Activated T-helper 1 cell treated with anti-CD3 and anti-CD28 coated beads, Interleukin-12 subunit alpha, Interleukin-12 subunit beta, Interleukin-2, Interleukin-4 antibody, amounts not matched to agents 30 ng/mL and 10 ng/mL and 1 ng/mL, durations not matched to agents 14 hours and 24 hours and 36 hours (primary cell): ENCODE results near the gene CRYGN. TPM values are rescaled to one million over a fixed set of nuclear protein-coding genes. Genes with fewer than 3 reads are reported as not detected.

ENCODE experiments used
- DNase-seq: peaks from one replicate; pipeline ENCODE4 v3.0.0; 2021; ENCODE audit warnings: low spot score
- H3K27ac Mint-ChIP-seq: one replicate; pipeline ENCODE4 v1.8.0; 2021; ENCODE audit warnings: mild to moderate bottlenecking, mixed read lengths
- H3K27me3 Mint-ChIP-seq: one replicate; pipeline ENCODE4 v1.8.0; 2022; ENCODE audit warnings: mild to moderate bottlenecking, moderate library complexity, mixed read lengths; ENCODE audit not compliant: insufficient read depth
- H3K36me3 Mint-ChIP-seq: one replicate; pipeline ENCODE4 v1.8.0; 2021; ENCODE audit warnings: low read depth, mixed read lengths
- H3K4me1 Mint-ChIP-seq: one replicate; pipeline ENCODE4 v1.8.0; 2021; ENCODE audit warnings: low read depth, mixed read lengths
- H3K4me3 Mint-ChIP-seq: one replicate; pipeline ENCODE4 v1.8.0; 2021; ENCODE audit warnings: mild to moderate bottlenecking, moderate library complexity, mixed read lengths
- H3K9me3 Mint-ChIP-seq: one replicate; pipeline ENCODE4 v1.8.0; 2021; ENCODE audit warnings: mixed read lengths
- intact Hi-C: fragments of 100-400 bp; cut with micrococcal nuclease; formaldehyde crosslinking; loops from one replicate; pipeline ENCODE4 v1.15.1; 2024
- total RNA-seq: library from RNA; stranded (reverse); gene quantifications from 2 replicates; pipeline ENCODE4 v1.2.3, GENCODE V29; 2022

The CRYGN gene, protein sequence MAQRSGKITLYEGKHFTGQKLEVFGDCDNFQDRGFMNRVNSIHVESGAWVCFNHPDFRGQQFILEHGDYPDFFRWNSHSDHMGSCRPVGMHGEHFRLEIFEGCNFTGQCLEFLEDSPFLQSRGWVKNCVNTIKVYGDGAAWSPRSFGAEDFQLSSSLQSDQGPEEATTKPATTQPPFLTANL
- 0.22 TPM in 1 of 2 replicates, not detected in the other for total RNA-seq

DNA sequence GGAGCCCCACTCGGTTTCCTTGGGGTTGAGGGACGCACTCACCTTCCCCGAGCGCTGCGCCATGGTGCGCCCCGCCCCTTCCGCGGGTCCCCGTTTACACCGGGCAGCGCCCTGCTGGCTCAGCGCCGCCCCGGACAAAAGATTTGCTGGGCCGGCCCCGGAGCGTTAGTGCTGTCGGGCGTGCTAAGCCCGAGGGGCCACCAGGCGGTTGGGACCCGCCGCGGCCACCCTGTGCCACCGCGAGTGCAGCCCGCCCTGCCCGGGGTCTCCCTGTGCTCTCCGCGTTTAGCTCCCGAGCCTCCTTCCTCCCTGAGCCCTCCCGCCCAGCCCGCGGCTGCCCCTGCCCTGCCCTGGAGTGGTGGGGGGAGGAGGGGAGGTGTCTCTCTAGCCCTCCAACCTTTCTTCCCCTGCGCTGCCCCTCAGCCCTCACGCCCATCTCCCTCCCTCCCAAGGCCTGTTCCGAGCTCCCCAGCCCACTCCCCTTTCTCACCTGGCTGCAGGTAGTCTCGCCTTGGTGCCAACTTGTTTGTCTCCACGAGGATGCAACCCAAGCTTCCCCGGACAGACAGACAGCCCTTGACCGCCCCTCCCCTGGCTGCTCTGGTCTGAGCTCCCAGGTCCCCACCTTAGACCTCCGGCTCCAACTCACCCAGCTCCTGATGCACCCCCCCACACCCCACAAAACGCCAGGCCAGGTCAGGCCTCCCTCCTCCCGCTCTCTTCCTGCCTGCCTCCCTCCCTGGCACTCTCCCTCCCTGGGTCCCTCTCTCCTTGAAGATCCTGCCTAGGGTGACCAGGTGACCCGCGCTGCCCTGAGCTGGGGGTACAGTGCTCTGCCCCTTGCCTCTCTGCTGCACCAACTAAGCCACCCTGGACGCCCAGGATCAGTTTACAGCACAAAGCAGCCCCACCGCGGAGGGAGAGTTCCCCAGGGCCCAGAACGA is at the start of gene CRYGN:
CRYGN (minus strand) TSS at position 287 of the 944 bp plus-strand sequence; CDS start at position 63, 224 bp downstream.
- Mint-ChIP-seq H3K27me3 (peaks cover 47% of the 10 kb centered on the region), H3K27ac (no peak within 1 kb of the TSS), H3K9me3 (no peaks in the 10 kb centered on the region), H3K36me3 (no peaks in the 10 kb centered on the region), H3K4me3 (no peak within 1 kb of the TSS), H3K4me1 (peaks cover 11% of the 10 kb centered on the region)
- DNase-seq, result no peak
- intact Hi-C loops, result no loop called here

DNA sequence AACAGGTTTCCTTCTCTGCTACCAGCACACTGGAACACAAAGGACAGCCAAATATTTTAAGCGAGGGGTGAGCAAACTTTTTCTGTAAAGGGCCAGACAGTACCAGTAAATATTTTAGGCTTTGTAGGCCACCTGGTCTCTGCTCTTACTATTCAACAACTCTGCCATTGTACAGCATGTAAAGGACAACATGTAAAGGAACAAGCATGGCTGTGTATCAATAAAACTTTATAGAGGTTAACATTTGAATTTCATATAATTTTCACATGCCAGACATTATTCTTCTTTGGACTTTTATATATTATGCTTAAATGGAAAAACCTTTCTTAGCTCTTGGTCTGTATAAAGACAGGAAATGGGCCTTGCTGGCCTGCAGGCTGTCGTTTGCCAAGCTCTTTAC is 49.6 kb upstream of the CRYGN start:
- no peak for DNase-seq
- Mint-ChIP-seq H3K36me3 (peaks cover 38% of the 10 kb centered on the region), H3K27ac (no peak overlapping the region), H3K4me3 (no peak overlapping the region), H3K9me3 (no peaks in the 10 kb centered on the region), H3K27me3 (no peaks in the 10 kb centered on the region), H3K4me1 (peaks cover 21% of the 10 kb centered on the region)
- intact Hi-C loops, result no loop called here

DNA sequence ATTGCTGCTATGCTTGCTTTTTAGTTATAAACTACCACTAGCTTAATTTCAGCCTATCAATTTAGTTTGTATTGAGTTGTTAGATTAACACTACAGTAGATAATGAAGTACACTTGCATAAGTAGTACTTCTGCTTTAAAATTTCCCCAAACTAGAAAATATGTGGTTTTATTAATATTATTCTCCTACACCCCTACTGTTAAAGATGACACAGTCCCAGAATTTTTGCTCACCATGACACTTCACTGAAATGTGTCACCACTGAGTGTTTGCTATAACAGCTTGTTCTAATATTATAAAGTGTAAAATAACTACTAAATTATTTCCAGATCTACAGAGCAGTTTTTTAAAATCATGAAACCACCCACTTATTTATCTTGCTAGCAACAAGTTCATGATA is 48.2 kb upstream of the CRYGN start:
- Mint-ChIP-seq H3K27ac (no peak overlapping the region), H3K27me3 (no peaks in the 10 kb centered on the region), H3K9me3 (no peaks in the 10 kb centered on the region), H3K4me1 (peaks cover 14% of the 10 kb centered on the region), H3K36me3 (peaks cover 45% of the 10 kb centered on the region), H3K4me3 (no peak overlapping the region)
- intact Hi-C loops, result no loop called here
- DNase-seq, result no peak

DNA sequence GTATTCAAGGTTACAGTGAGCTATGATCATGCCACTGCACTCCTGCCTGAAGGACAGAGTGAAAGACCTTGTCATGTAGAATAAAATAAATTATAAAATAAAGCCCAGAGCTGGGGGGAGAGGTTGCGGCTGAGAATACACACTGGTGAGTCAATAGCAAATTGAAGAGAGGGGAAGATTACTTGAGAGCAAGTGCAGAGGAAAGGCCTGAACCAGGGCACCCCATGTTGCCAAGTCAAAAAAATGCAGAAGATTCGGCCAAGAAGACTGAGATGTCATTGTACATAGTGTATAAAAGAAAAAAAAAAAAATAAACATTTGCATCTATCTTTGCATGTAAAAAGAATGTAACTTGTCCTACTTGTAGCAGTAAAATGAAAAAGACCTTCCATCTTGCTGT is 47.3 kb upstream of the CRYGN start:
- Mint-ChIP-seq H3K4me1 (peaks cover 22% of the 10 kb centered on the region), H3K4me3 (no peak overlapping the region), H3K9me3 (no peaks in the 10 kb centered on the region), H3K27ac (no peak overlapping the region), H3K27me3 (no peaks in the 10 kb centered on the region), H3K36me3 (peaks cover 52% of the 10 kb centered on the region)
- no peak for DNase-seq
- intact Hi-C loops, result no loop called here

DNA sequence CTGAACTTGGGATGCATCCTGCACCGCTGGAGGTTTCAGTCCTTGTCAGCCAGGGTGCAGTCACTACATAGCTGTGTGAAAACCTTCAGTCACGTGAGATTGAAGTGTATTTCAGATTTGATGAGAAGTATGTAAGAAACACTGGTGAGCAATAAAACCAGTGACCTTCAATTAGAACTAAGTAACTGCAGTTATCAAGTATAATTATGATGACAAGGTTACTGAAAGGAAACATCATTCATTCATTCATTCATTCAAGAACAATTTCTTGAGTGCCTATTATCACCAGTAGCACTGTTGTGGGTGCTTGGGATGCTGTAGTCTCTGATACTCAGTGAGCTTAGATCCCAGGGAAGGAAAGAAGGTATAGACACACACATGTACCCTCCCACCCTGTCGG is 46.1 kb upstream of the CRYGN start:
- H3K4me3 Mint-ChIP-seq, result no peak overlapping the region
- intact Hi-C loops, result no loop called here
- no peak for DNase-seq
- H3K9me3 Mint-ChIP-seq, result no peaks in the 10 kb centered on the region
- H3K4me1 Mint-ChIP-seq, result peaks cover 32% of the 10 kb centered on the region
- H3K27ac Mint-ChIP-seq, result no peak overlapping the region
- peaks cover 53% of the 10 kb centered on the region for H3K36me3 Mint-ChIP-seq
- no peaks in the 10 kb centered on the region for H3K27me3 Mint-ChIP-seq

DNA sequence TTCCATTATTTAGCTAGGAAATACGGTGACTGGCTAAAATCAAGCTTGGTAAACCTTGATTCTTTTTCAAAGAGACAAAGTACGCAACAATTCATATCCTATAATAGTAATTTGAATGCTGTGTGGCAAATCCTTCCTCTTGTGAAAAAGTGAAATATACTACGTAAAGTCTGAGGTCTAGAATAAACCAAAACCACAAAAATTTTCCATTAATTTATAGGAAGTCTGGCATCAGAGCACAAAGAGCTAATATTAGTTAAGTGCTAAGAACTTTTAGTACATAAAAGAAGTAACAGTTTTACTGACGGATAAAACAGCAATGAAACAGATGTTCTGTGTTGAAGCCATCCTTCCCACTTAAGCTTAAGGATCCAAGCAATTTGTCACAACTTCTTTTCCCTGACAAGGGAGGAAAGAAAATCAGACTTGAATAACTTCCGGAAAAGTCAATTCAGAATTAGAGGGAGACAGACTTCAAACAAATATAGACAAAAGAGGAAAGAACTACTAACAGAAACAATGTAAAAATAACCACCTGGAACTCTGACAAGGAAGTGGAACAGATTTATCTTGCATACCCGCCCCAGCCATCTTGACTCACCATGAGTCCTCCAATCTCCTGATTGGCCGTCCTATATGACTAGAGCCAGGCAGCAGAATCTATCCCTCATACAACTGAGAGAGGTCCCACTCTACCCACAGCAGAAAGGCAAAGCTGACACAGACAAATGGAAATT is 45.2 kb upstream of the CRYGN start:
- Mint-ChIP-seq H3K27me3 (no peaks in the 10 kb centered on the region), H3K27ac (peak overlapping the region; percentile 16), H3K9me3 (no peaks in the 10 kb centered on the region), H3K4me1 (peaks cover 32% of the 10 kb centered on the region), H3K4me3 (no peak overlapping the region), H3K36me3 (peaks cover 49% of the 10 kb centered on the region)
- no peak for DNase-seq
- intact Hi-C loops, result no loop called here

DNA sequence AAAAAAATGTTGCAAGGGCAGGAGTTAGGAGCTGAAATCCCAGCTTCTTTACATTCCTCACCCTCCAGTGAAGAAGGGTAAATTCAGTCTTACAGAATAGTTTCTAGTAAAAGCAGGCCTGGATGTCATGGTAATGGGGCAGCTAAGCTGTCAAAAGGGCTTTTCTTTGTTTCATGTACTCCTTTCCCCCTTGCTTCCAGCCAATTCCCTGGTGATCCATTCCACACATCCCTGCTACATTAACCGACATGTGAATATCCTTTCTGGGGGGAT is 43.7 kb upstream of the CRYGN start:
- peak overlapping the region; percentile 5 for H3K27ac Mint-ChIP-seq
- no peak for DNase-seq
- peaks cover 44% of the 10 kb centered on the region for H3K36me3 Mint-ChIP-seq
- intact Hi-C loops, result no loop called here
- peaks cover 37% of the 10 kb centered on the region for H3K4me1 Mint-ChIP-seq
- no peaks in the 10 kb centered on the region for H3K9me3 Mint-ChIP-seq
- no peak overlapping the region for H3K4me3 Mint-ChIP-seq
- peaks cover 1% of the 10 kb centered on the region for H3K27me3 Mint-ChIP-seq

DNA sequence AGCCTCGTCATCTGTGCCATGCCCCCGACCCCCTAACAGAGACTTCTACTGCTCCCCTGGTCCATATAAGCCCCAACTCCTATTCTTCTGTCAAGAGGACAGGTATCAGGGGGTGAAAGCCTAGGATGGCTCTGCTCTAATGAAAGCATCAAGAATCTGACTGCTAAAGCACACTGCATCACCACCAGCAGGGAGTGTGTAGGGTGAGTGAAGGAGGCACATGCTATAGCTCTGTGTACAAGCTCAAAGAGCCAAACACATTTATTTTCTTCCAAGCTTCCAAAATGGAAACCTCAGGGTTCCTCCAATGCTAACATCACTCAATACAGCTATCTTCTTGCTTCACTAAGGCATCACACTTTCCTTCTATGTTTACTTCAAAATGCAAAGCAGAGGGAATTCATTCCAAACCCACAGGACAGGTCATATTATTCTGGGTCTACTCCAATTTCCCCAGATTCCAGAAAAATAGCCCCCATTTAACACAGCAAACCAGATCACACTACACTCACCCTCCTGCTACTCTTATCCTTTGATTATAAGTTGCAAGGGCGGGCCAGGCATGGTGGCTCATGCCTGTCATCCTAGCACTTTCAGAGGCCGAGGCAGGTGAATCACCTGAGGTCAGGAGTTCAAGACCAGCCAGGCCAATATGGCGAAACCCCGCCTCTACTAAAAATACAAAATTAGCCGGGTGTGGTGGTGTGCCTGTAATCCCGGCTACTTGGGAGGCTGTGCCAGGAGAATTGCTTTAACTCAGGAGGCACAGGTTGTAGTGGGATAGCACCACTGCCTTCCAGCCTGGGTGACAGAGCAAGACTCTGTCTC is 43.2 kb upstream of the CRYGN start:
- peaks cover 1% of the 10 kb centered on the region for H3K27me3 Mint-ChIP-seq
- H3K27ac Mint-ChIP-seq, result peak overlapping the region; percentile 54
- H3K4me3 Mint-ChIP-seq, result no peak overlapping the region
- DNase-seq, result no peak
- H3K4me1 Mint-ChIP-seq, result peaks cover 37% of the 10 kb centered on the region
- intact Hi-C loops, result no loop called here
- peaks cover 42% of the 10 kb centered on the region for H3K36me3 Mint-ChIP-seq
- H3K9me3 Mint-ChIP-seq, result no peaks in the 10 kb centered on the region

DNA sequence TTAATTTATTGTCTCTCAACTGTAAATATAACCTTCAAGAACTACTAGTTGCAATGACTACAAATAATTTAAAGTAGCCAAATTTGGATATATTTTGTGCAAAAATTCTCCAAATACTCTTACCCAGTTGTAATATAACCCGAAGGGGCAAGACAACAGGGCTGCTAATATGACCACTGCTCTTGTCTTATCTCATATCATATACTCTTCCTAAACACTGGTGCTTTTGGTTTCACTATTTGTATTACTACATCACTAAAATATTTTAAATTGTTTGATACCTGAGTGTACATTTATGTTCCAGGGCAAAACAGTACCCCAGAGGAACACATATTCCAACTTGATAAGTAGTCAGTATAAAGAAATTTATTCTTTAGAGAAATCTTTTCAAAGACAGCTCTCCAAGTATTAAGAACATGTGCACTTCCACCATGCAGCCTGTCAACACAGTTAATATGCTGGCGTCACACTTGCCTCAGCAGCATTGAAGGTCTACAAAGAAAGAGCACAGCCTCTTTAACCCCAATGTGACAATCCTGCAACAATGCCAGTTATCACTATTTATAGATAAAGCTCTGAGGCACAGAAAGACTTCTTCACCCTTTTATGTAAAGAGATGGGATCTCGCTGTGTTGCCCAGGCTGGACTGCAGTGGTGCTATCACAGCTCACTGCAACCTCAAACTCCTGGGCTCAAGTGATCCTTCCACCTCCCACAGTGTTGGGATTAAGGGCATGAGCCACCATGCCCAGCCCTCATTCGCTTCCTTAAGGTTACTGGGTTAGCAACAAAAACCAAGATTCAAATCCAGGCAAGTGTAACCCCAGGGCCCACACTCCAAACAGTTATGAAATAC is 41.9 kb upstream of the CRYGN start:
- H3K27me3 Mint-ChIP-seq, result peaks cover 1% of the 10 kb centered on the region
- intact Hi-C loops, result no loop called here
- no peak overlapping the region for H3K4me3 Mint-ChIP-seq
- no peaks in the 10 kb centered on the region for H3K9me3 Mint-ChIP-seq
- DNase-seq, result no peak
- H3K36me3 Mint-ChIP-seq, result peaks cover 37% of the 10 kb centered on the region
- H3K27ac Mint-ChIP-seq, result peak overlapping the region; percentile 14
- H3K4me1 Mint-ChIP-seq, result peaks cover 37% of the 10 kb centered on the region

DNA sequence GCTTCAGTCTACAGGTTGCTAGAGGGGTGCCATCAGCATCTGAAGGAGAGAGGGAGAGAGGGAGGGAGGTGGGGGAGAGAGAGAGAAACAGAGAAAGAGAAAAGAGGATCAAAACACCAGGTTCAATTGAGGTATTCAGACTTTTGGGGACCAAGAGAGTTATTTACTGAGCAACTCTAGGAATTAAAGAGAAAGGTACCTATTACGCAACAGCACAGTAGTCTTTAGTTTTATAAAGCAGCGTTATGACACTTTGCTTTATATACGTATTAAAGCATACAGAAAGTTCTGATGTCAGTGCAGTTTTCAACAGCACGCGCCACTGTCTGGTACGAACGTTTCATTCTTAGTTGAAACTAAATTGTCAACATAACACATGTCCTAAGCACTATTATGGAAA is 37.9 kb upstream of the CRYGN start:
- Mint-ChIP-seq H3K36me3 (peaks cover 16% of the 10 kb centered on the region), H3K9me3 (no peaks in the 10 kb centered on the region), H3K4me3 (no peak overlapping the region), H3K27ac (no peak overlapping the region), H3K27me3 (peaks cover 1% of the 10 kb centered on the region), H3K4me1 (peaks cover 32% of the 10 kb centered on the region)
- no peak for DNase-seq
- intact Hi-C loops, result no loop called here

DNA sequence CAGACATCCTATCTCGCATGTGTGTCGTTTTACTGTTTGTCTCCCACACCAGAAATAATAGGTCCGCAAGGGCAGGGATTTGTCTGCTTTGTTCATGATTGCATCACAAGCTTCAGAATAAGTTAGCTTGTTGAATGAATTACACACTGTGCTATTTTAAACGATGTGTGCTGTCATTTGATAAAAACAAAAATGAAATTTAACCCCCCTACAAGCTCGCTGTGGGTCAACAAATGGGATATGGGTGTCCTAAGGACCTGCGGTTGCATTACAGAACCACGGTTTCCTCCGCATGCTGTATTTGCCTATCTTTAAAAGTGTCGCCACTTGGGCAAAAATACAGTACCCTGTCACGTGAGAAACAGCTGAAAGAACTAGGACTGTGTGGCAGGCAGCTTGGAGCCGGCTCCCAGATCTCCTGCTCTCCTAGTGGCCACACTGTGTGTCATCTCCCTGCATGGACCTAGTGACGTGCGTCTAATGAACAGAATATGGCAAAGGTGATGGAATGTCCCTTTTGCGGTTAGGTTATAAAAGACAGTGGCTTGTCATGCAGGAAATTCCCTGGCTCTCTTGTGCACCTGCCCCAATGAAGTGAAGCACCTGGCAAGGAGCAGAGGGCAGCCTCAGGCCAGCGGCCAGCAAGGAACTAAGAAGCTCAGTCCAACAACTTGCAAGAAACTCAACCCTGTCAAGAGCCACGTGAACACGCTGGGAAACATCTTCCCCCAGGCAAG is 32.9 kb upstream of the CRYGN start:
- DNase-seq, result no peak
- Mint-ChIP-seq H3K27me3 (no peaks in the 10 kb centered on the region), H3K27ac (no peak overlapping the region), H3K9me3 (no peaks in the 10 kb centered on the region), H3K4me1 (peaks cover 54% of the 10 kb centered on the region), H3K4me3 (no peak overlapping the region), H3K36me3 (peaks cover 53% of the 10 kb centered on the region)
- intact Hi-C loops, result loop anchor here (5.0 kb wide), 1 partner anchor 159 kb away; no protein-coding TSS in a partner anchor
